Mesenteric fat pad (tissue), 1 donor: ENCODE results near the gene FOXP4. TPM values are rescaled to one million over a fixed set of nuclear protein-coding genes. Genes with fewer than 3 reads are reported as not detected.

ENCODE experiments used
- DNase-seq: peaks from one replicate; pipeline ENCODE4 v3.0.0-alpha.2; 2020; ENCODE audit warnings: low spot score
- long read RNA-seq: library from polyadenylated mRNA; unstranded; transcript quantifications from one replicate; pipeline ENCODE4 v2.0.0, GENCODE V29; 2020
- total RNA-seq: library from RNA; stranded (reverse); fragmentation: NEBNext Ultra II Directional; extraction: Animal tissue kit (Norgen Biotek cat#: 25700); gene quantifications from one replicate; pipeline ENCODE4 v1.2.1, GENCODE V29; 2021
- donor health status: DM: yes; HTN: yes; CAD: no.

The FOXP4 gene
- 21.4 TPM for total RNA-seq
- long read RNA-seq, partial matches to known transcripts = 0 of 1 reads
- long read RNA-seq, other reads (novel, unspliced or antisense) = 1 of 1 reads

- DNase-seq = peak; percentile 94
Observed at GRCh38 chr6:41545703-41546474, at the start of gene FOXP4. TSS of gene FOXP4 (plus strand) at chr6:41546381. CDS start at chr6:41565761, 19,380 bp downstream.

GRCh38 chr6:41497573-41497972 is 48.6 kb upstream of the FOXP4 start:
- DNase-seq = no peak

GRCh38 chr6:41497994-41498393 is 48.2 kb upstream of the FOXP4 start:
- DNase-seq = no peak

- no peak for DNase-seq
Observed at GRCh38 chr6:41498968-41499599, 47.1 kb upstream of the FOXP4 start.

- no peak for DNase-seq
Observed at GRCh38 chr6:41500561-41500960, 45.6 kb upstream of the FOXP4 start.

GRCh38 chr6:41502566-41502916 is 43.6 kb upstream of the FOXP4 start:
- no peak for DNase-seq

GRCh38 chr6:41502917-41503671 is 43.1 kb upstream of the FOXP4 start:
- no peak for DNase-seq

- no peak for DNase-seq
Observed at GRCh38 chr6:41503827-41504465, 42.2 kb upstream of the FOXP4 start.

GRCh38 chr6:41504466-41505121 is 41.6 kb upstream of the FOXP4 start:
- no peak for DNase-seq

GRCh38 chr6:41505122-41506049 is 40.8 kb upstream of the FOXP4 start:
- DNase-seq = no peak

GRCh38 chr6:41508479-41508878 is 37.7 kb upstream of the FOXP4 start:
- no peak for DNase-seq

GRCh38 chr6:41509580-41509979 is 36.6 kb upstream of the FOXP4 start:
- no peak for DNase-seq

- DNase-seq = no peak
Observed at GRCh38 chr6:41511443-41512060, 34.6 kb upstream of the FOXP4 start.

- no peak for DNase-seq
Observed at GRCh38 chr6:41512146-41512701, 34.0 kb upstream of the FOXP4 start.

- DNase-seq = no peak
Observed at GRCh38 chr6:41515995-41516394, 30.2 kb upstream of the FOXP4 start.

GRCh38 chr6:41518118-41518517 is 28.1 kb upstream of the FOXP4 start:
- no peak for DNase-seq

- DNase-seq = no peak
Observed at GRCh38 chr6:41519305-41519744, 26.9 kb upstream of the FOXP4 start.

- no peak for DNase-seq
Observed at GRCh38 chr6:41519745-41520699, 26.2 kb upstream of the FOXP4 start.
